ENCODE measurements around the gene BUB1. TPM values are rescaled to one million over a fixed set of nuclear protein-coding genes. Genes with fewer than 3 reads are reported as not detected.
A peak's percentile ranks its signal among the peaks of the same experiment; 100 is the strongest.

The BUB1 gene
- total RNA-seq, 2 experiments from 2014 or later, result 102 to 111 TPM

- Mint-ChIP-seq H3K36me3 (ENCODE audit: low read depth) (no peaks in the 10 kb centered on the region), H3K27ac (no peak overlapping the region), H3K4me3 (no peak overlapping the region), H3K27me3 (peaks cover 23% of the 10 kb centered on the region), H3K4me1 (ENCODE audit: low read depth) (no peaks in the 10 kb centered on the region), H3K9me3 (no peaks in the 10 kb centered on the region)
- intact Hi-C loops (cut with micrococcal nuclease), result no loop called here
- ChIA-PET POLR2A (no interaction called here), CTCF (no interaction called here)
- DNase-seq (no peak), ATAC-seq (no peak)
- TF ChIP-seq CTCF (IDR thresholded peaks at IDR 0.05), result no peak
Measured at GRCh38 chr2:110714452-110715224, 36.8 kb upstream of the BUB1 start.

GRCh38 chr2:110713513-110714362 lies 35.9 kb upstream of the BUB1 start:
- intact Hi-C loops (cut with micrococcal nuclease), result no loop called here
- H3K27ac Mint-ChIP-seq, result no peak overlapping the region
- no peak overlapping the region for H3K4me3 Mint-ChIP-seq
- no peak for TF ChIP-seq CTCF (IDR thresholded peaks at IDR 0.05)
- ATAC-seq (peak; percentile 96), DNase-seq (peak; percentile 44)
- CTCF ChIA-PET, result no interaction called here
- POLR2A ChIA-PET, result interaction anchor here (0.6 kb wide), 1 partner anchor 68 kb away, joined by 3 read pairs; no protein-coding TSS in a partner anchor
- H3K9me3 Mint-ChIP-seq, result no peaks in the 10 kb centered on the region
- H3K36me3 Mint-ChIP-seq (ENCODE audit: low read depth), result no peaks in the 10 kb centered on the region
- peaks cover 25% of the 10 kb centered on the region for H3K27me3 Mint-ChIP-seq
- no peaks in the 10 kb centered on the region for H3K4me1 Mint-ChIP-seq (ENCODE audit: low read depth)

GRCh38 chr2:110712737-110713136 lies 34.9 kb upstream of the BUB1 start:
- Mint-ChIP-seq H3K9me3 (no peaks in the 10 kb centered on the region), H3K27me3 (peaks cover 31% of the 10 kb centered on the region)

GRCh38 chr2:110708455-110708854 lies 30.6 kb upstream of the BUB1 start:
- no peak for ATAC-seq
- peaks cover 25% of the 10 kb centered on the region for H3K27me3 Mint-ChIP-seq

More at GRCh38 chr2:110712737-110713136, 34.9 kb upstream of the BUB1 start:
- TF ChIP-seq CTCF (IDR thresholded peaks at IDR 0.05), result no peak
- DNase-seq, result no peak
- ChIA-PET CTCF (no interaction called here), POLR2A (interaction anchor here (0.6 kb wide), 1 partner anchor 69 kb away, joined by 3 read pairs; no protein-coding TSS in a partner anchor)
- no peak for ATAC-seq
- no peaks in the 10 kb centered on the region for H3K36me3 Mint-ChIP-seq (ENCODE audit: low read depth)
- intact Hi-C loops (cut with micrococcal nuclease), result no loop called here
- H3K27ac Mint-ChIP-seq, result no peak overlapping the region
- no peak overlapping the region for H3K4me3 Mint-ChIP-seq
- no peaks in the 10 kb centered on the region for H3K4me1 Mint-ChIP-seq (ENCODE audit: low read depth)

More at GRCh38 chr2:110708455-110708854, 30.6 kb upstream of the BUB1 start:
- intact Hi-C loops (cut with micrococcal nuclease), result no loop called here
- Mint-ChIP-seq H3K9me3 (no peaks in the 10 kb centered on the region), H3K36me3 (ENCODE audit: low read depth) (no peaks in the 10 kb centered on the region), H3K4me1 (ENCODE audit: low read depth) (no peaks in the 10 kb centered on the region), H3K4me3 (no peak overlapping the region), H3K27ac (no peak overlapping the region)
- ChIA-PET POLR2A (no interaction called here), CTCF (no interaction called here)
- TF ChIP-seq CTCF (IDR thresholded peaks at IDR 0.05), result no peak
- no peak for DNase-seq

All from activated CD8-positive, alpha-beta T cell treated with anti-CD3 and anti-CD28 coated beads for 36 hours (primary cell).